ENCODE measurements around the gene EIF4E1B.

Gene EIF4E1B

DNA sequence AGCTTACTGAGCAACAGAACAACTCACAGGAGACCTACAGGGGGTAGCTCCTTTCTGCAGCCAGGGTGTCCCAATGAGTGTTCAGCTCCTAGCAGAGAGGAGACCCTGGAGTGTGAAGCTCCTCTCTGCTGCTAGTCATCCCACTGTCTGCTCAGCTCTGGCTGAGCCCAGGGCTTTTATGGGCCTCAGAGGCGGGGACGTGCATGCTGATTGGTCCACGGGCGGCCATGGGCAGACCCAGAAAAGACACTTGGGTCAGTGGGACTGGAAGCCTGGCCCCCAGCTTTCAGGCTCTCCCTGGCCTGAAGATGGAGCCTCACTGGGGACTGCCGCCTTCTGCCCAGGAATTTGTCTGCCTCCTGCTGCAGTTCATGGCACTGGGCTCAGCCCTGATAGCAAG is 57.4 kb downstream of the EIF4E1B start:
- TF ChIP-seq GLIS3 (CRISPR knock-in tag; IDR thresholded peaks at IDR 0.05) (no peak), ZNF8 (CRISPR knock-in tag; IDR thresholded peaks at IDR 0.05) (no peak), PATZ1 (CRISPR knock-in tag; IDR thresholded peaks at IDR 0.05; ENCODE audit: borderline replicate concordance) (no peak), OSR1 (CRISPR knock-in tag; IDR thresholded peaks at IDR 0.05) (no peak), TOX (CRISPR knock-in tag; IDR thresholded peaks at IDR 0.05; ENCODE audit: borderline replicate concordance) (no peak), ESRRG (CRISPR knock-in tag; IDR thresholded peaks at IDR 0.05) (no peak), SNAI2 (CRISPR knock-in tag; IDR thresholded peaks at IDR 0.05) (no peak), ZC3H10 (CRISPR knock-in tag; IDR thresholded peaks at IDR 0.05) (no peak)
- ATAC-seq = no peak

- no peak for TF ChIP-seq ZNF70 (CRISPR knock-in tag; IDR thresholded peaks at IDR 0.05)
- TF ChIP-seq, protein P1, sequence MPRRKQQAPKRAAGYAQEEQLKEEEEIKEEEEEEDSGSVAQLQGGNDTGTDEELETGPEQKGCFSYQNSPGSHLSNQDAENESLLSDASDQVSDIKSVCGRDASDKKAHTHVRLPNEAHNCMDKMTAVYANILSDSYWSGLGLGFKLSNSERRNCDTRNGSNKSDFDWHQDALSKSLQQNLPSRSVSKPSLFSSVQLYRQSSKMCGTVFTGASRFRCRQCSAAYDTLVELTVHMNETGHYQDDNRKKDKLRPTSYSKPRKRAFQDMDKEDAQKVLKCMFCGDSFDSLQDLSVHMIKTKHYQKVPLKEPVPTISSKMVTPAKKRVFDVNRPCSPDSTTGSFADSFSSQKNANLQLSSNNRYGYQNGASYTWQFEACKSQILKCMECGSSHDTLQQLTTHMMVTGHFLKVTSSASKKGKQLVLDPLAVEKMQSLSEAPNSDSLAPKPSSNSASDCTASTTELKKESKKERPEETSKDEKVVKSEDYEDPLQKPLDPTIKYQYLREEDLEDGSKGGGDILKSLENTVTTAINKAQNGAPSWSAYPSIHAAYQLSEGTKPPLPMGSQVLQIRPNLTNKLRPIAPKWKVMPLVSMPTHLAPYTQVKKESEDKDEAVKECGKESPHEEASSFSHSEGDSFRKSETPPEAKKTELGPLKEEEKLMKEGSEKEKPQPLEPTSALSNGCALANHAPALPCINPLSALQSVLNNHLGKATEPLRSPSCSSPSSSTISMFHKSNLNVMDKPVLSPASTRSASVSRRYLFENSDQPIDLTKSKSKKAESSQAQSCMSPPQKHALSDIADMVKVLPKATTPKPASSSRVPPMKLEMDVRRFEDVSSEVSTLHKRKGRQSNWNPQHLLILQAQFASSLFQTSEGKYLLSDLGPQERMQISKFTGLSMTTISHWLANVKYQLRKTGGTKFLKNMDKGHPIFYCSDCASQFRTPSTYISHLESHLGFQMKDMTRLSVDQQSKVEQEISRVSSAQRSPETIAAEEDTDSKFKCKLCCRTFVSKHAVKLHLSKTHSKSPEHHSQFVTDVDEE (CRISPR knock-in tag; IDR thresholded peaks at IDR 0.05) = no peak
- no peak for TF ChIP-seq PPARA (CRISPR knock-in tag; IDR thresholded peaks at IDR 0.05; ENCODE audit: borderline replicate concordance)
- TF ChIP-seq OSR1 (CRISPR knock-in tag; IDR thresholded peaks at IDR 0.05) = no peak
- TF ChIP-seq CSRNP3 (CRISPR knock-in tag; IDR thresholded peaks at IDR 0.05) = no peak
- TF ChIP-seq RARB (CRISPR knock-in tag; IDR thresholded peaks at IDR 0.05) = no peak
- no peak for TF ChIP-seq TOX (CRISPR knock-in tag; IDR thresholded peaks at IDR 0.05; ENCODE audit: borderline replicate concordance)
- no peak for TF ChIP-seq PATZ1 (CRISPR knock-in tag; IDR thresholded peaks at IDR 0.05; ENCODE audit: borderline replicate concordance)
- ATAC-seq = no peak
Observed at GRCh38 chr5:176690911-176691310, 60.4 kb downstream of the EIF4E1B start.

GRCh38 chr5:176691524-176691923 is 61.0 kb downstream of the EIF4E1B start:
- no peak for ATAC-seq
- TF ChIP-seq ZFP3 (CRISPR knock-in tag; IDR thresholded peaks at IDR 0.05) (no peak), GLIS3 (CRISPR knock-in tag; IDR thresholded peaks at IDR 0.05) (no peak), BACH2 (CRISPR knock-in tag; IDR thresholded peaks at IDR 0.05; ENCODE audit: borderline replicate concordance) (no peak), TOX (CRISPR knock-in tag; IDR thresholded peaks at IDR 0.05; ENCODE audit: borderline replicate concordance) (no peak), ZNF565 (CRISPR knock-in tag; conservative IDR thresholded peaks at IDR 0.05; ENCODE audit: low read depth) (no peak), ISL1 (CRISPR knock-in tag; IDR thresholded peaks at IDR 0.05) (no peak), ZC3H10 (CRISPR knock-in tag; IDR thresholded peaks at IDR 0.05) (no peak), PATZ1 (CRISPR knock-in tag; IDR thresholded peaks at IDR 0.05; ENCODE audit: borderline replicate concordance) (no peak), ESRRG (CRISPR knock-in tag; IDR thresholded peaks at IDR 0.05) (no peak), SNAI2 (CRISPR knock-in tag; IDR thresholded peaks at IDR 0.05) (no peak), PPARA (CRISPR knock-in tag; IDR thresholded peaks at IDR 0.05; ENCODE audit: borderline replicate concordance) (no peak), OSR1 (CRISPR knock-in tag; IDR thresholded peaks at IDR 0.05) (no peak), ARNTL (CRISPR knock-in tag; IDR thresholded peaks at IDR 0.05; ENCODE audit: borderline replicate concordance, low read depth) (no peak), CSRNP3 (CRISPR knock-in tag; IDR thresholded peaks at IDR 0.05) (no peak)
- TF ChIP-seq, protein P2, sequence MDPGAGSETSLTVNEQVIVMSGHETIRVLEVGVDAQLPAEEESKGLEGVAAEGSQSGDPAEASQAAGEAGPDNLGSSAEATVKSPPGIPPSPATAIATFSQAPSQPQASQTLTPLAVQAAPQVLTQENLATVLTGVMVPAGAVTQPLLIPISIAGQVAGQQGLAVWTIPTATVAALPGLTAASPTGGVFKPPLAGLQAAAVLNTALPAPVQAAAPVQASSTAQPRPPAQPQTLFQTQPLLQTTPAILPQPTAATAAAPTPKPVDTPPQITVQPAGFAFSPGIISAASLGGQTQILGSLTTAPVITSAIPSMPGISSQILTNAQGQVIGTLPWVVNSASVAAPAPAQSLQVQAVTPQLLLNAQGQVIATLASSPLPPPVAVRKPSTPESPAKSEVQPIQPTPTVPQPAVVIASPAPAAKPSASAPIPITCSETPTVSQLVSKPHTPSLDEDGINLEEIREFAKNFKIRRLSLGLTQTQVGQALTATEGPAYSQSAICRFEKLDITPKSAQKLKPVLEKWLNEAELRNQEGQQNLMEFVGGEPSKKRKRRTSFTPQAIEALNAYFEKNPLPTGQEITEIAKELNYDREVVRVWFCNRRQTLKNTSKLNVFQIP (CRISPR knock-in tag; IDR thresholded peaks at IDR 0.05; ENCODE audit: borderline replicate concordance, low read depth) = no peak
- TF ChIP-seq, protein P3, sequence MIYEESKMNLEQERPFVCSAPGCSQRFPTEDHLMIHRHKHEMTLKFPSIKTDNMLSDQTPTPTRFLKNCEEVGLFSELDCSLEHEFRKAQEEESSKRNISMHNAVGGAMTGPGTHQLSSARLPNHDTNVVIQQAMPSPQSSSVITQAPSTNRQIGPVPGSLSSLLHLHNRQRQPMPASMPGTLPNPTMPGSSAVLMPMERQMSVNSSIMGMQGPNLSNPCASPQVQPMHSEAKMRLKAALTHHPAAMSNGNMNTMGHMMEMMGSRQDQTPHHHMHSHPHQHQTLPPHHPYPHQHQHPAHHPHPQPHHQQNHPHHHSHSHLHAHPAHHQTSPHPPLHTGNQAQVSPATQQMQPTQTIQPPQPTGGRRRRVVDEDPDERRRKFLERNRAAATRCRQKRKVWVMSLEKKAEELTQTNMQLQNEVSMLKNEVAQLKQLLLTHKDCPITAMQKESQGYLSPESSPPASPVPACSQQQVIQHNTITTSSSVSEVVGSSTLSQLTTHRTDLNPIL (CRISPR knock-in tag; IDR thresholded peaks at IDR 0.05; ENCODE audit: low read depth) = no peak
